A673 (cell line): ENCODE results near the gene RFK. TPM values are rescaled to one million over a fixed set of nuclear protein-coding genes. Genes with fewer than 3 reads are reported as not detected.

Experiments used
- BruUV-seq: library from RNA; stranded (reverse); fragments of 400-500 nt; replicated peaks from 2 replicates; lab custom pipeline; 2021; lab: Mats Ljungman, UMichigan
- CTCF ChIA-PET: fragments of 300-600 bp; sonication (Branson Sonifier 250); formaldehyde crosslinking; loops from one replicate; lab custom pipeline; 2022; ENCODE audit warnings: antibody characterized with exemption; lab: Charles Lee
- POLR2A ChIA-PET: fragments of 300-600 bp; sonication (Branson Sonifier 250); formaldehyde crosslinking; loops from one replicate; lab custom pipeline; 2022; ENCODE audit warnings: antibody characterized with exemption; ENCODE audit not compliant: low non-redundant PET; lab: Charles Lee
- DNase-seq: peaks from one replicate; pipeline ENCODE4 v3.0.0-alpha.2; 2015; ENCODE audit warnings: low spot score
- H3K27ac ChIP-seq: fragments of 200-600 bp; sonication (generic); 2 replicates; pipeline ENCODE4 v1.5.1; 2016; ENCODE audit warnings: mixed run types, low read depth, mild to moderate bottlenecking, mixed read lengths, antibody characterized with exemption, low read length; ENCODE audit not compliant: poor library complexity, severe bottlenecking
- H3K27me3 ChIP-seq: fragments of 200-600 bp; sonication (generic); replicated peaks from 2 replicates; pipeline ENCODE4 v1.6.1; 2017; ENCODE audit warnings: mixed run types, low read depth, mild to moderate bottlenecking, mixed read lengths, antibody characterized with exemption, low read length; ENCODE audit not compliant: insufficient read depth, poor library complexity
- H3K36me3 ChIP-seq: fragments of 200-600 bp; sonication (generic); 2 replicates; pipeline ENCODE4 v1.6.1; 2016; ENCODE audit warnings: mixed run types, mild to moderate bottlenecking, mixed read lengths, antibody characterized with exemption, low read length; ENCODE audit not compliant: insufficient read depth, poor library complexity, severe bottlenecking
- H3K4me1 ChIP-seq: fragments of 200-600 bp; sonication (generic); 2 replicates; pipeline ENCODE4 v1.6.1; 2017; ENCODE audit warnings: mixed run types, mild to moderate bottlenecking, mixed read lengths, antibody characterized with exemption, low read length; ENCODE audit not compliant: insufficient read depth, poor library complexity, severe bottlenecking
- H3K4me3 ChIP-seq: fragments of 200-600 bp; sonication (generic); 2 replicates; pipeline ENCODE4 v1.5.1; 2016; ENCODE audit warnings: low read depth, mixed run types, mild to moderate bottlenecking, mixed read lengths, low read length; ENCODE audit not compliant: poor library complexity, severe bottlenecking
- H3K9me3 ChIP-seq: fragments of 200-600 bp; sonication (generic); 2 replicates; pipeline ENCODE4 v1.6.1; 2016; ENCODE audit warnings: mixed run types, low read depth, mild to moderate bottlenecking, mixed read lengths, antibody characterized with exemption, low read length; ENCODE audit not compliant: poor library complexity, severe bottlenecking
- EZH2 ChIP-seq: fragments of 200-600 bp; sonication (generic); IDR thresholded peaks from 2 replicates; pipeline ENCODE4 v1.6.1; 2017; ENCODE audit warnings: borderline replicate concordance, low read depth, mild to moderate bottlenecking, mixed read lengths, antibody characterized with exemption, low read length; ENCODE audit not compliant: poor library complexity, severe bottlenecking
- intact Hi-C: fragments of 100-400 bp; cut with micrococcal nuclease; formaldehyde crosslinking; loops from one replicate; pipeline ENCODE4 v1.10.0; 2022; ENCODE audit not compliant: unreplicated experiment
- total RNA-seq: library from RNA; stranded (reverse); gene quantifications from 2 replicates; pipeline ENCODE4 v1.2.3, GENCODE V29; 2021
- TF ChIP-seq, protein P1 (sequence below): fragments of 300-800, 200-600 bp; sonication (generic); conservative IDR thresholded peaks from 2 replicates; pipeline ENCODE4 v1.5.1; 2017; ENCODE audit warnings: low read depth, mild to moderate bottlenecking, antibody characterized with exemption, low read length, moderate library complexity, mixed read lengths

RFK gene
- total RNA-seq, 1 experiment from 2014 or later, result 22.1 TPM

DNA sequence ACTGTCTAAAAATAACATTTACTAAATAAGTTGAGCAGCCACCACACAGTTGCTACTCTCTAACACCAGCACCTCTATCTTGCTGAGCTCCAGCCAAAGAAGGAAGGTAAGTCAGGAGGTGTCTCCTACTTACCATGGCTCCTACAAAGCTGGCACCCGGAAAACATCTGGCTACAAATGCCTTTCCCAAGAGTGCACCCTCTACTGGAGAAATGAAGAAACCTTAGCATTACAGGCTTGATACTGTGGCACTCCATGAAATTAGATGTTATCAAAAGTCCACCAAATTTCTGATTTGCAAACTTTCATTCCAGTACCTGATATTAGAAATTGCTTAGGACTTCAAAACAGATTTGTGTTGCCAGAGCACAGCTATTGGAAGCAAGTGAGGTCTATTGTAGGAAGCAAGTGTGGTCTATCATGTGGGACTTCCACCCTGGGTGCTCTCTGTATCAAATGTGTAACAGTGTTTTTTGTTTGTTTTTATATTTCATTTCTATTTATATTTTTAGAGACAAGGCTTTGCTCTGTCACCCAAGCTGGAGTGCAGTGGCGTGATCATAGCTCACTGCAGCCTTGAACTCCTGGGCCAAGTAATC, 25.7 kb upstream of the RFK start:
- TF ChIP-seq, protein P1, sequence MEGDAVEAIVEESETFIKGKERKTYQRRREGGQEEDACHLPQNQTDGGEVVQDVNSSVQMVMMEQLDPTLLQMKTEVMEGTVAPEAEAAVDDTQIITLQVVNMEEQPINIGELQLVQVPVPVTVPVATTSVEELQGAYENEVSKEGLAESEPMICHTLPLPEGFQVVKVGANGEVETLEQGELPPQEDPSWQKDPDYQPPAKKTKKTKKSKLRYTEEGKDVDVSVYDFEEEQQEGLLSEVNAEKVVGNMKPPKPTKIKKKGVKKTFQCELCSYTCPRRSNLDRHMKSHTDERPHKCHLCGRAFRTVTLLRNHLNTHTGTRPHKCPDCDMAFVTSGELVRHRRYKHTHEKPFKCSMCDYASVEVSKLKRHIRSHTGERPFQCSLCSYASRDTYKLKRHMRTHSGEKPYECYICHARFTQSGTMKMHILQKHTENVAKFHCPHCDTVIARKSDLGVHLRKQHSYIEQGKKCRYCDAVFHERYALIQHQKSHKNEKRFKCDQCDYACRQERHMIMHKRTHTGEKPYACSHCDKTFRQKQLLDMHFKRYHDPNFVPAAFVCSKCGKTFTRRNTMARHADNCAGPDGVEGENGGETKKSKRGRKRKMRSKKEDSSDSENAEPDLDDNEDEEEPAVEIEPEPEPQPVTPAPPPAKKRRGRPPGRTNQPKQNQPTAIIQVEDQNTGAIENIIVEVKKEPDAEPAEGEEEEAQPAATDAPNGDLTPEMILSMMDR, result peak; percentile 72
- no peak for TF ChIP-seq EZH2
- BruUV-seq, result no TSS peak
- Histone ChIP-seq H3K4me3 (no peak overlapping the region), H3K9me3 (no peaks in the 10 kb centered on the region), H3K27ac (no peak overlapping the region), H3K36me3 (no peaks in the 10 kb centered on the region), H3K27me3 (no peaks in the 10 kb centered on the region), H3K4me1 (no peaks in the 10 kb centered on the region)
- DNase-seq, result peak; percentile 46
- ChIA-PET POLR2A (no interaction called here), CTCF (interaction anchor here (0.6 to 0.9 kb wide), 2 partner anchors 18 to 25 kb away, joined by 3 read pairs; partner anchors contain the start of gene RFK)
- intact Hi-C loops, result no loop called here

DNA sequence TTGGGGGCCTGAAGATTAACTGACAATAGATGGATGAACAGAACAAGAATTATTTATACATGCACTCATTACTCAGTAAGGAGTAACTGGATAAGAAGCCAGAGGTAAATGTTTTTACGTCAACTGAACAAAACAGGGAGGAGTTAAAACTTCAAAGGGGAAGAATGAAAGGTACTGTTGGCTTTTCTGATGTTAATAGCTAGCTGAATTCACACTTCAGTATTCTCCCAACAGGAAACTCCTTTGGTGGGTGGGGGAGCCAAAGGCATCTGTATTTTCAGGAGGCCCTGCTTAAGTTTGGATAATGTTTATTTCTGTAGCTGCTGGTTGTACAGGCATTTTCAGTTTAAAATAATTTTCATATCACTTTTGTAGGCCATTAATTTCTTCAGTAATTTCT, 23.2 kb upstream of the RFK start:
- POLR2A ChIA-PET, result no interaction called here
- CTCF ChIA-PET, result no interaction called here
- TF ChIP-seq EZH2, result no peak
- TF ChIP-seq, protein P1, result no peak
- no peak overlapping the region for H3K4me3 ChIP-seq
- no peak for DNase-seq
- no peaks in the 10 kb centered on the region for H3K9me3 ChIP-seq
- H3K27me3 ChIP-seq, result no peaks in the 10 kb centered on the region
- no TSS peak for BruUV-seq
- no peaks in the 10 kb centered on the region for H3K4me1 ChIP-seq
- H3K27ac ChIP-seq, result no peak overlapping the region
- H3K36me3 ChIP-seq, result no peaks in the 10 kb centered on the region
- intact Hi-C loops, result no loop called here

DNA sequence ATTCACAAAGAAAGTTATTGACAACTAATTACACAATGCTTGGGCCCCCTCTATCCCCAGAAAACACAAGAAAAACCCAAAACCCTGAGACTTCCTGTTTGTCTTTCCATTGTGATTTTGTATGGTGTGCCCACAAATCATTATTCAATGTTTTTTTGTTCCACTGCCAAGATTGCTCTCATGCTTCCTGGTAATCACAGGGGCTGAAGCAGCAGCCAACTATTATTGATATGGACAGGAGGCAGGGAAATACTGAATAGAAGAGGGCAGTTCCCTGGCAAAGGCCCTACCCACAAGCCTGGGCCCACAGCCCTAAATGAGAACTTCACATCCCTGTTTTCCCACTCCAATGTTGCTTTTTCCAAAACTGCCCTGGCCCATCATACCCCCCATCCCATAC, 21.5 kb upstream of the RFK start:
- H3K9me3 ChIP-seq, result no peaks in the 10 kb centered on the region
- CTCF ChIA-PET, result no interaction called here
- BruUV-seq, result no TSS peak
- H3K27me3 ChIP-seq, result no peaks in the 10 kb centered on the region
- POLR2A ChIA-PET, result no interaction called here
- TF ChIP-seq EZH2, result no peak
- TF ChIP-seq, protein P1, result no peak
- intact Hi-C loops, result no loop called here
- H3K4me1 ChIP-seq, result no peaks in the 10 kb centered on the region
- no peaks in the 10 kb centered on the region for H3K36me3 ChIP-seq
- no peak overlapping the region for H3K27ac ChIP-seq
- no peak for DNase-seq
- H3K4me3 ChIP-seq, result no peak overlapping the region
